NOMO-1 treated with dmso at 0.1 percent for 144 hours (cell line): ENCODE measurements around the gene VSIR.

Experiments used
- DNase-seq: peaks from one replicate; lab custom pipeline; 2025; ENCODE audit not compliant: unreplicated experiment; lab: John Stamatoyannopoulos, UW

VSIR gene

GRCh38 chr10:71698737-71699136 is 74.6 kb downstream of the VSIR start:
- DNase-seq = no peak

DNA sequence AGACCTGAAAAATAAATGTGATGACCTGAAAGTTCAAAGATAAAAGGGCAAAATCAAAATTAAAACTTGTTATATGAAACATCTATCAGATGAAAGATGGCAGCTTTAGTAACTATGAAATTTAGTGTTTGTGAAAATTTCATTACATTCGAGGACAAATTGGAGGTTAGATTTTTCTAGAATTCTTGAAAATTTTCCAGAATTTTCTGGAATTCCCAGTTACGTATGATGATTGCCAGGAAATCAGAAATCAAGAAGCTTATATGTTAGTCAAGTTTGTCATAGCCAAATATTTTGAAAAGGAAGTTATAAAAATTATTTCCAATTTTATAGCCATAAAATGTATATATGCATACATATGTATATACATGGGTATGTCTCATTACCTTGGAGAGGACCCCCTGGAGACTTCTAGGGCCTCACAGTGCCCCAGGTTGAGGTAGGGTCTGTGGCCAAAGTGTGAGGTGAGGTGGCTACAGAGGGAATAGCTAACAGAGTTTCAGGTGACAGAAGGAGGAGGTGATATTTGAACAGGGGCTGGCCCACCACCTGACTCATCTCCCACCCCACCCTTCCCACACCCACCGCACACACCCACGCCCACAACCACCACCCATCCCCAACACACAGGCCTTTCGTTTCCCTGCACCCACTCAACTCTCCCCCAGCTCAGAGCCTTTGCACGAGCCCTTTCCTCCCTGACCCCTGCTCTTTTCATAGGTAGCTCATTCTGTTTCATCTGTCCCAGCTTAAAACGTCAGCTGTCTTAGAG is 75.2 kb downstream of the VSIR start:
- no peak for DNase-seq
